ENCODE data around the gene CYP2R1.

Gene CYP2R1

GRCh38 chr11:14906578-14906977 lies 14.5 kb upstream of the CYP2R1 start:
- TF ChIP-seq CTCF (IDR thresholded peaks at IDR 0.05; ENCODE audit: extremely low read depth, insufficient read depth, missing control alignments) = no peak
- in situ Hi-C loops (cut with MboI; ENCODE audit: low pct_unique_long_range_greater_than_20kb, low sequenced_read_pairs, unreplicated experiment) = loop anchor here (10.0 to 25.0 kb wide), 3 partner anchors 119 to 372 kb away; no protein-coding TSS in a partner anchor
- DNase-seq (ENCODE audit: low spot score) = no peak

- in situ Hi-C loops (cut with MboI; ENCODE audit: low pct_unique_long_range_greater_than_20kb, low sequenced_read_pairs, unreplicated experiment) = loop anchor here (10.0 to 25.0 kb wide), 3 partner anchors 118 to 371 kb away; no protein-coding TSS in a partner anchor
- peak; percentile 74 for DNase-seq (ENCODE audit: low spot score)
- TF ChIP-seq CTCF (IDR thresholded peaks at IDR 0.05; ENCODE audit: extremely low read depth, insufficient read depth, missing control alignments) = peak; percentile 59
These were observed 13.3 kb upstream of the CYP2R1 start for GRCh38 chr11:14905104-14906033.

- DNase-seq (ENCODE audit: low spot score) = peak; percentile 71
- in situ Hi-C loops (cut with MboI; ENCODE audit: low pct_unique_long_range_greater_than_20kb, low sequenced_read_pairs, unreplicated experiment) = loop anchor here (10.0 to 25.0 kb wide), 3 partner anchors 117 to 370 kb away; no protein-coding TSS in a partner anchor
These were observed 12.7 kb upstream of the CYP2R1 start for GRCh38 chr11:14904745-14905103.

GRCh38 chr11:14902650-14903350 lies 10.8 kb upstream of the CYP2R1 start:
- TF ChIP-seq CTCF (IDR thresholded peaks at IDR 0.05; ENCODE audit: extremely low read depth, insufficient read depth, missing control alignments) = no peak
- DNase-seq (ENCODE audit: low spot score) = no peak
- in situ Hi-C loops (cut with MboI; ENCODE audit: low pct_unique_long_range_greater_than_20kb, low sequenced_read_pairs, unreplicated experiment) = loop anchor here (10.0 to 25.0 kb wide), 3 partner anchors 115 to 368 kb away; no protein-coding TSS in a partner anchor

More at GRCh38 chr11:14904745-14905103, 12.7 kb upstream of the CYP2R1 start:
- TF ChIP-seq CTCF (IDR thresholded peaks at IDR 0.05; ENCODE audit: extremely low read depth, insufficient read depth, missing control alignments) = peak; percentile 89

- in situ Hi-C loops (cut with MboI; ENCODE audit: low pct_unique_long_range_greater_than_20kb, low sequenced_read_pairs, unreplicated experiment) = no loop called here
- DNase-seq (ENCODE audit: low spot score) = no peak
- TF ChIP-seq CTCF (IDR thresholded peaks at IDR 0.05; ENCODE audit: extremely low read depth, insufficient read depth, missing control alignments) = no peak
These were observed 6.9 kb upstream of the CYP2R1 start for GRCh38 chr11:14898906-14899305.

- TF ChIP-seq CTCF (IDR thresholded peaks at IDR 0.05; ENCODE audit: extremely low read depth, insufficient read depth, missing control alignments) = no peak
- in situ Hi-C loops (cut with MboI; ENCODE audit: low pct_unique_long_range_greater_than_20kb, low sequenced_read_pairs, unreplicated experiment) = no loop called here
- no peak for DNase-seq (ENCODE audit: low spot score)
These were observed 6.3 kb upstream of the CYP2R1 start for GRCh38 chr11:14898355-14898754.
